Activated CD8-positive, alpha-beta memory T cell treated with anti-CD3 and anti-CD28 coated beads, Interleukin-2, amount 50 U/mL, for 48 hours (primary cell): Measurements from ENCODE around the gene CRY2.

Experiments used
- DNase-seq: peaks from one replicate; pipeline ENCODE4 v3.0.0-alpha.2; 2020

Gene CRY2

DNA sequence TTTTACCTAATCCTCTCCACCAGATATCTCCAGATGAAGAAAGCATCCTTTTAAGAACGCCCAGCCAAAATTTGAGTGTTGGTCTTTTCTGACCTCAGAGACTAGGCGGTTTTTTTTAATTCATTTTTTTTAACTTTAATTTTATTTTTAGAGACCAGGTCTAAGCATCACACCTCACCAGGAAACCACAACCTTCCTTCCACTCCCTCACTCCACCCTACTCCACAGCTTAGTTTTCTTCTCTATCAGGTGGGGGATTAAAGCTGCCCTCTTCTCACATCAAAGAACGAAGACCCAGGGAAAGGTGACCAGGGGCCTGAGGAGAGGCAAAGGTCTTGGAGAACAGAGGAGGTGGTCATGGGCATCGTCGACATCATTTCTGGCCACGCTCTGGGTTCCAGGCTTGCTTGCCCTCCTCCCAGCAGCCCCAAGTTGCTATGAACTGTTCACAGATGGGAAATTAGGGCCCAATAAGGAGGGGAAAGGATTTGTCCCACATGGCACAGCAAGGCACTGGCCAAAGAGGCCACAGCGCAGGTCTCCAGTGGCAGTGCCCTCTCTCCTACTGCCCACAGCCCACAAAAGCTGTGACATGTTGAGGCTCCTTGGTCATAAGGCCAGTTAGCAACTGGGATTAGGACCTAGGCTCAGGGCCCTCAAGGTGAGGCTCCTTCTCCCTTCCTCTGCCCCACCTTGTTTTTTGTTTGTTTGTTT lies 71.8 kb downstream of the CRY2 start:
- no peak for DNase-seq

DNA sequence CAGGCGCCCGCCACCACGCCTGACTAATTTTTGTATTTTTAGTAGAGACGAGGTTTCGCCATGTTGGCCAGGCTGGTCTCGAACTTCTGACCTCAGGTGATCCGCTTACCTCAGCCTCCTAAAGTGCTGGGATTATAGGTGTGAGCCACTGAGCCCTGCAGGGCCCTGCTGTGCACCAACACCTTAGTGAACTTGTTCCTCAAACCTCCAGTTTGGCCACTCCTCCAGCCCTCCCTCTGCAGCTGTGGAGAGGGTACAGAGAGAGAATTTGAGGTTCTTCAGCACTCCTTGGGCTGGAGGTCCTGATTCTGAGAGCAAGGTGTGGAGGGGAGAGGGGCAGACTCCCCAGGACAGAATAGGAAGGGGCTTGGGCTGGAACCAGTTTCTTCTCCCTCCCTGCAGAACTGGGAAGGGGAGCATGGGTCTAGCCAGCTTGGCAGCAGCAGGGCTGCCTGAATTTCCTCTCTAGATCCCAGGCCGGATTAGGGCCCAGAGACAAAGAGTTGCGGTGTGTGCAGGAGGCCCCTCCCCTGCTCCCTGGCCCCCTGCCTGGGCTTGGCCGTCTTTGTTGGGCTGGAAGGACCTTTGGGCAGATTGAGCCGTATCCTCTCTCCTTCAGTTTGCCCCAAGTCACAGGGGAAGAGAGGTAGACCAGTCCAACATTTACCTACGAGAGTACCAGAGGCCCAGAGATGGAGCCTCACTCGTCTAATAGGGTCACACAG lies 72.7 kb downstream of the CRY2 start:
- no peak for DNase-seq

DNA sequence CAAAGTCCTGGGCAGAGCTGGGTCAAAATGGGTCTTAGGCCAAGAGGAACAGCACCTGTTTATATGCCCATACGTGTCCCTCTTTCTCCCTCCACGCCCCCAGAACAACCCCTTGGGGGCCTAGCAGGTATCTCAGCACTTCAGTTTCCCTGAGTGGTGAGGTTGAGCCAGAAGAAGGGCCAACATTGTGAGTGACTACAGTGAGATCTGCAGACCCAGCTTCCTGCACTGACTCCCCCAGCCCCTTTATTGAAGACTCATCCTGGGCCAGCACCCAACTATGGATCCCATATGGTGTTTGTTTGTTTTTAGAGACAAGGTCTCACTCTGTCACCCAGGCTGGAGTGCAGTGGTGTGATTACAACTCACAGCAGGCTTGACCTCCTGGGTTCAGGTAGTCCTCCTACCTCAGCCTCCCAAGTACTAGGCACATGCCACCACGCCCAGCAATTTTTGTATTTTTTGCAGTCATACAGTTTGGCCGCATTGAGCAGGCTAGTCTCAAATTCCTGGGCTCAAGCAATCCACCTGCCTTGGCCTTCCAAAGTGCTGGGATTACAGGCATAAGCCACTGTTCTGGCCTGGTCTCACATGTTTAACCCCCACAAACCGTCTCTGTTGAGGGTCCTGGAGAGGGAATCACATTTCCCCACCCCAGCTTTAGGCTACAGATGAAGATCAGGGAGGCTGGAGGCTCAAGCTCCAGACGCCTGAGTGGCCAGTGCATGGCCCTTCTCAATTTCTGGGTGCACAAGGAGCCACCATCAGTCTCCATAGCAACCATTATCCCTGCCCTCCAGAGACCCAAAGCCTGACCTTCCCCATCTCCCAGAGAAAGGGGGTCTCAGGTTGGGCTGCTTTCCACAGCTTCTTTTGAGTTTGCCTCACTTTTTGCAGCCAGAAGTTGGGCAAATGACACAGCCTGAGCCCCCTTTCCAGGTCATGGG lies 73.5 kb downstream of the CRY2 start:
- DNase-seq, result no peak

DNA sequence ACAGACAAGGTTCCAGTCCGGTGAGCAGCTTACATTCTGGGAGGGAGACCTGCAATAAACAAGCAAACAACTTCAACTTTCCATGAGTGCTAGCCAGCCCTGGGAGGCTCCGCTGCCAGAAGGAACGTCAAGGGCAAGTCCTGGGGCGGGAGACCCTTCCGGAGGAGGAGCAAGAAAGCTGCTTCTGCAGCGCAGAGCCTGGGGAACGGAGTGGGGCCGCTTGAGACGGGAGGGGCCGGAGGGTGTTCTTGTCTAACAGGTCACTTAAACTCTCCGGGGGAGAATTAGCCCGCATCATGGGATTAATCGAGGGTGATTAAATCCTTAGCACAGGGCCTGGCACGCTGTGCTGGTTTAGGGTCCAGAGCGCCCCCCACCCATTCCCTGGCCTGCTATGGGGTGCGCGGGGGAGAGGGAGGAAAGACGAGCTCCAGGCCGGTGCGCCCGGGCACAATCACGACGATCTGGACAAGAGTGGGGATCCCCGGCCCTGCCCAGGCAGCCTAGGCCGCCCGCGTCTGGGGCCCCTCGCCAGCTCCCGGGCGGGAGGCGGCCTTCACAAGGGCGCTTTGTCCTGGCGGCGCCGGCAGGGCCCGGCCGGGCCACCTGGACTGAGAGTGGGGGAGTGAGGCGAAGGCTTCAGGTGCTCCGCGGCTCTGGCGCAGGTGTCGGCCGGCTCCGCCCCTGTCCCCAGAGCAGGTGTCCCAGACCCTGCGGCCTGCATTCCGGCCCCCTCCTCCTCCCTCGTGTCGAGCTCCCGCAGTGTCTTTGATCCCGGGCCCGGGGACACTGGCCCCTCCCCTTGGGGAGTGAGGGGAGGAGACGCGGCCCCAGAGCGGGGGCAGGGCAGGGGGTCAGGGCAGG lies 74.5 kb downstream of the CRY2 start:
- DNase-seq, result no peak

DNA sequence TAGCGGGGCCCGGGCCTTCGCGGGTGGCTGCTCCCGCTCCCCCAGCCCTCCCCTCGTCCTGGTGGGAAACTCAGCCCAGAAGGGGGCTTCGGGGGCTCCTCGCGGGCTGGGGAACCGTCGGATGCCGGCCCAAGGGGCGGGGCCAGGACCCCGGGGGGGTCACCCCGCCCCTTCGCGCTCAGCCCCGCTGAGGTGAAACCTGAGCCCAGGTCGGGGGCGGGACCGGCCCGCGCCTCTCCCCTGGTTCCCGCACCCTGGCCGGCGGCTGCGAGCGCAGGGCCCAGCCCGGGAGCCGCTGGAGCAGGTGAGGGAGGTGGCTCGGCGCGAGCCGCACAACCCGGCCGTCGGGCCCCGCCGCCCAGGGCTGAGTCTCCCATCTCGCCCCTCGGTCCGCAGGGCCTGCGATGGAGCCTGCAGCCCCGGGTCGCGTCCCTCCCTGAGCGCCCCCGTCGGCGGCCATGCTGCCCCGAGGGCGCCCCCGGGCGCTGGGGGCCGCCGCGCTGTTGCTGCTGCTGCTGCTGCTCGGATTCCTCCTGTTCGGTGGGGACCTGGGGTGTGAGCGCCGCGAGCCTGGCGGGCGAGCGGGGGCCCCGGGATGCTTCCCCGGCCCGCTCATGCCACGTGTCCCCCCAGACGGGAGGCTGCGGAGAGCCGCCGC lies 75.3 kb downstream of the CRY2 start, which contains the start of gene LARGE2:
TSS of gene LARGE2 (plus strand) at position 232 of the 658 bp plus-strand sequence. CDS start at position 459, 227 bp downstream.
- DNase-seq, result no peak

DNA sequence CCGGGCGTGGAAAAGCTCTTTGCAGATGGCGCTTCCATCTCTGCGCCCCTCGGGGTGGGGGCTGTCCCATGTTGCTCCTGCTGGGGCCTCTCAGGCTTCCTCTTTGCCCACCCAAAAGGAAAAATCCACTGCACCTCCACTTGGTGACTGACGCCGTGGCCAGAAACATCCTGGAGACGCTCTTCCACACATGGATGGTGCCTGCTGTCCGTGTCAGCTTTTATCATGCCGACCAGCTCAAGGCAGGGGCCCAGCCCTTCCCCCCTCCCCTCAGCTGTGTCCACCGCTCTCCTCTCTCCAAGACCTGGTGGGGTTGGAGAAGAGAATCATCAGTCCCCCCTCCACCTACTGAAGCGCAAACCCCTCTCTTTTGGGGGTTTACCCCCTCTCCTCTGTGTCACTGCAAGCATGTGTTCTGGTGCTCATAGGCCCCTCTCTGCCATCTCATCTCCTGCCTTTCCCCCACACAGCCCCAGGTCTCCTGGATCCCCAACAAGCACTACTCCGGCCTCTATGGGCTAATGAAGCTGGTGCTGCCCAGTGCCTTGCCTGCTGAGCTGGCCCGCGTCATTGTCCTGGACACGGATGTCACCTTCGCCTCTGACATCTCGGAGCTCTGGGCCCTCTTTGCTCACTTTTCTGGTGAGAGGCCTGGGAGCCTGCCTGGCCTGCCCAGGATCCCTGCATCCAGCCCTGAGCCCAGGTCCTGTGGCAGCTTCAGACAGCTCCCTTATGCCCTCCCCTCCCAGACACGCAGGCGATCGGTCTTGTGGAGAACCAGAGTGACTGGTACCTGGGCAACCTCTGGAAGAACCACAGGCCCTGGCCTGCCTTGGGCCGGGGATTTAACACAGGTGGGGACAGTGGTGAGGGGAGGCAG lies 77.0 kb downstream of the CRY2 start:
- DNase-seq, result peak; percentile 47

DNA sequence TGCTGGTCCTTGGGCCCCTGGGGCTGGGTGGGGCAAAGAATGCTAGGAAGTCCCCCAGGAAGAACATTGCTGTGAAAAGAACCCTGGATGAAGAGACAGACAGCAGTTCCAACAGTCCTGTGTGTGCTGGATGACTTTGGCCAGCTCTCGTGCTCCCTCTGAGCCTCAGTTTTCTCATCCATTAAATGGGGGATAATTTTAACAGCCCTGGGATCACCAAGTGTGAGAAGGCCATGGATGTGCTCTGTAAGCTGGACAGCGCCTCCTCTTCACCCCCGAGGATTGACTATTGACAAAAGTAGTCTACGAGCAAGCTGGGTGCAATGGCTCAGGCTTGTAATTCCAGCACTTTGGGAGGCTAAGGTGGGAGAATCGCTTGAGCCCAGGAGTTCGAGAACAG lies 77.7 kb downstream of the CRY2 start:
- peak; percentile 43 for DNase-seq

DNA sequence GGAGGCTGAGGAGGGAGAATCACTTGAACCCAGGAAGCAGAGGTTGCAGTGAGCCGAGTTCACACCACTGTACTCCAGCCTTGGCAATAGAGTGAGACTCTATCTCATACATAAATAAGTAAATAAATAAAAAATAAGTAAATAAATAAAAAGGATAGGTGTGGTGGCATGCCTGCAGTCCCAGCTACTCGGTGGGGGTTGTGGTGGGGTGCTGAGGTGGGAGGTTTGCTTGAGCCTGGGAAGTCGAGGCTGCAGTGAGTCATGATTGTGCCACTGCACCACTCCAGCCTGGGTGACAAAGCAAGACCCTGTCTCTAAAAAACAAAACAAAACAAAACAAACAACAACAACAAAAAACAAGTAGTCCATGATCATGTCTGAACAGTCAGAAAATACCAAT lies 78.3 kb downstream of the CRY2 start:
- no peak for DNase-seq

DNA sequence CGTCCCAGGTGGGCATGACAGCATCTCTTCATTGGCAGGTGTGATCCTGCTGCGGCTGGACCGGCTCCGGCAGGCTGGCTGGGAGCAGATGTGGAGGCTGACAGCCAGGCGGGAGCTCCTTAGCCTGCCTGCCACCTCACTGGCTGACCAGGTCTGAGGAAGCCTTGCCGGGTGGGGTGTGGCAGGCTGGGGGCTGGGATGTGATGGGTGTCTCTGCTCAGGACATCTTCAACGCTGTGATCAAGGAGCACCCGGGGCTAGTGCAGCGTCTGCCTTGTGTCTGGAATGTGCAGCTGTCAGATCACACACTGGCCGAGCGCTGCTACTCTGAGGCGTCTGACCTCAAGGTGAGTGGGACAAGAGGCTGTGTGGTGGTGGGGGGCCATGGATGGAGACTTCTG lies 78.7 kb downstream of the CRY2 start:
- peak; percentile 48 for DNase-seq

DNA sequence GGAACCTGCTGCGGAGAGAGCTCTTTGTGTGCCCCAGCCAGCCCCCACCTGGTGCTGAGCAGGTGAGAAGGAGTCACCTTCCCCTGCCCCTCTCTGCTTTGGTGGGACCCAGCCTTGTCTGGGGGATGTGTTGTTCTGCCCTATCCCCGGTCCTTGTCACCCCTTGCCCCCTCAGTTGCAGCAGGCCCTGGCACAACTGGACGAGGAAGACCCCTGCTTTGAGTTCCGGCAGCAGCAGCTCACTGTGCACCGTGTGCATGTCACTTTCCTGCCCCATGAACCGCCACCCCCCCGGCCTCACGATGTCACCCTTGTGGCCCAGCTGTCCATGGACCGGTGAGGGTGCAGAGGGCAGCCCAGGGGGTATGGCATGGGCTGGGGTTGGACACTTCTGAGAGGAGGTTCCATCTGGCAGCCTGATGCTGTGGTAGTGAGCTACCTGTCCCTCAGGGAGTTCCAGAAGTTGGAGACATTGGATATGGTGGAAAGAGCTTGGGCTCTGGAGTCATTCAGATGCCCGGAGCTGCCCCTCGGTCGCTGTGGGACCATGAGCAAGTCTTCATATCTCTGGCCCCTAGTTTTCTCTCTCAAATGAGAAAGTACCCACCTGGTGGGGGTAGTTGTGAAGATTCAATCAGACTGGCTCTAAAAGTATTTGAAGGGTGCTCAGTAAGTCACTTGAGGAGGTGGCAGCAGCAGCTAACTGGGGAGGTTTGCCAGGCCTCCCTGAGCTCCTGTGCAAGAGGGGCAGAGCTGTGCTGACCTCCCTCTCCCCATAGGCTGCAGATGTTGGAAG lies 79.5 kb downstream of the CRY2 start:
- peak; percentile 38 for DNase-seq

DNA sequence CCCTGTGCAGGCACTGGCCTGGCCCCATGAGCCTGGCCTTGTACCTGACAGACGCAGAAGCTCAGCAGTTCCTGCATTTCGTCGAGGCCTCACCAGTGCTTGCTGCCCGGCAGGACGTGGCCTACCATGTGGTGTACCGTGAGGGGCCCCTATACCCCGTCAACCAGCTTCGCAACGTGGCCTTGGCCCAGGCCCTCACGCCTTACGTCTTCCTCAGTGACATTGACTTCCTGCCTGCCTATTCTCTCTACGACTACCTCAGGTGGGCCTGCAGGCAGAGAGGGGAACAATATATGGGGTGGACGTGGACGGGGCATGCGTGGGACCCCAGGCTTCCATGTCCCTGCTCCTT lies 80.0 kb downstream of the CRY2 start:
- DNase-seq, result no peak

DNA sequence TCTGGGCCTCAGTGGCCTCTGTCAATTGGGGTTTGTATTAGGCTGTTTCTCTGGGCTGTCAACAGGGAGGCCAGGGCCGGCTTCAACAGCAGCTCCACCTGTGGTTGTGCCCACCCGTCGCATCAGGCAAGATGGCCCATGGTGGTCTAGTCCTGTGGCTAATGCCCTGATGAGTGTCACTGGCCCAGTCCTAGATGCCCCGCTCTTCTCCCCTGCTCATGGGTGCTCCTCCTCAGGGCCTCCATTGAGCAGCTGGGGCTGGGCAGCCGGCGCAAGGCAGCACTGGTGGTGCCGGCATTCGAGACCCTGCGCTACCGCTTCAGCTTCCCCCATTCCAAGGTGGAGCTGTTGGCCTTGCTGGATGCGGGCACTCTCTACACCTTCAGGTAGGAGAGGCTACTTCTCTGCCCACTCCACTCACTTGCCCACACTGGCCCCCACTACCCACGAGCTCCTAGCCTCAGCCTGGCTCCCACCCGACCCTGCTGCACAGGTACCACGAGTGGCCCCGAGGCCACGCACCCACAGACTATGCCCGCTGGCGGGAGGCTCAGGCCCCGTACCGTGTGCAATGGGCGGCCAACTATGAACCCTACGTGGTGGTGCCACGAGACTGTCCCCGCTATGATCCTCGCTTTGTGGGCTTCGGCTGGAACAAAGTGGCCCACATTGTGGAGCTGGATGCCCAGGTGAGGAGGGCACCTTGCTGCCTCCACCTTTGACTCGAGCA lies 80.6 kb downstream of the CRY2 start:
- no peak for DNase-seq

DNA sequence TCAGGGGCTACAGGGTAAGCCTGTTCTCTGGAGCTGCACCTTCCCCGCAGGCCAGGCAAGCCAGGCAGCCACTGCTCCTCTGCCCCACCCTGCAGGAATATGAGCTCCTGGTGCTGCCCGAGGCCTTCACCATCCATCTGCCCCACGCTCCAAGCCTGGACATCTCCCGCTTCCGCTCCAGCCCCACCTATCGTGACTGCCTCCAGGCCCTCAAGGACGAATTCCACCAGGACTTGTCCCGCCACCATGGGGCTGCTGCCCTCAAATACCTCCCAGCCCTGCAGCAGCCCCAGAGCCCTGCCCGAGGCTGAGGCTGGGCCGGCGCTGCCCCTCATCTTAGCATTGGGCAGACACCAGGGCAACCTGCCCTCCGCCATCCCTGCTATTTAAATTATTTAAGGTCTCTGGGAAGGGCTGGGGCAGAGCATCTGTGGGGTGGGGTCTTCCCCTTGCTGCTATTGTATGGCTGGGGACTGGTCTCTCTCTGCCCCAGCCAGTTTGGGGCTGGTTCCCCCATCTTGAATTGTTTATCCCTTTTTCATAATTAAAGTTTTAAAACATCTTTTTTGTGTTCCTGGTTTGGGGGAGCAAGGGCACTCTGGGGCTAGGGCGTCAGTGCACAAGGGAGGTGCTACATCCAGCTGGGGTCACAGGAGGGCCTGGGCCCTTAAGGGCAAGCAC lies 81.4 kb downstream of the CRY2 start:
- no peak for DNase-seq

DNA sequence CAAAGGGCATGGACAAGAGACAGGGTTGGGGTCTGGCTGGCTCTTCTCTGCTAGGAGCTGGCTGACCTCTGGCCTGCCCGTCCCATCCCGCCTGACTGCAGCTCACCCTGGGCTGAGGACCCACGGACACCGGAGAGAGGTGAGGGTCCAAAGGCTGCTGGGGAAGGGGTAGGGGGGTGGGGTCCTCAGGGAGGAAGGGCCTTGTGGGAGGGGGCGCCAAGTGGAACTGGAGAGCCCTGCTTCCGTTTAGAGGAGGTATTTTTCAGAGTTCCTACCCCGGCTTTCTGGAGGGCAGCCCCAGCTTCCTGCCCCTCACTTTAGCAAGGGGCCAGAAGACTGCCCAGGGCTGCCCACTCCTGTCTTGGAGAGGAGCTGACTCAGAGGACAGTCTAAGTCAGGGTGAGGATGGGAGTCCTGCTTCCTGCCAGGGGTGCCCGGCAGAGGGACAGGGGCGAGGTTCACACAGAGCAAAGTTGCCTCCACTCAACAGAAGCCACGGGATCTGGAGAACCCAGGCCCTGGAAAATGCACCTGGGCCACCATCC lies 82.3 kb downstream of the CRY2 start:
- DNase-seq, result no peak

DNA sequence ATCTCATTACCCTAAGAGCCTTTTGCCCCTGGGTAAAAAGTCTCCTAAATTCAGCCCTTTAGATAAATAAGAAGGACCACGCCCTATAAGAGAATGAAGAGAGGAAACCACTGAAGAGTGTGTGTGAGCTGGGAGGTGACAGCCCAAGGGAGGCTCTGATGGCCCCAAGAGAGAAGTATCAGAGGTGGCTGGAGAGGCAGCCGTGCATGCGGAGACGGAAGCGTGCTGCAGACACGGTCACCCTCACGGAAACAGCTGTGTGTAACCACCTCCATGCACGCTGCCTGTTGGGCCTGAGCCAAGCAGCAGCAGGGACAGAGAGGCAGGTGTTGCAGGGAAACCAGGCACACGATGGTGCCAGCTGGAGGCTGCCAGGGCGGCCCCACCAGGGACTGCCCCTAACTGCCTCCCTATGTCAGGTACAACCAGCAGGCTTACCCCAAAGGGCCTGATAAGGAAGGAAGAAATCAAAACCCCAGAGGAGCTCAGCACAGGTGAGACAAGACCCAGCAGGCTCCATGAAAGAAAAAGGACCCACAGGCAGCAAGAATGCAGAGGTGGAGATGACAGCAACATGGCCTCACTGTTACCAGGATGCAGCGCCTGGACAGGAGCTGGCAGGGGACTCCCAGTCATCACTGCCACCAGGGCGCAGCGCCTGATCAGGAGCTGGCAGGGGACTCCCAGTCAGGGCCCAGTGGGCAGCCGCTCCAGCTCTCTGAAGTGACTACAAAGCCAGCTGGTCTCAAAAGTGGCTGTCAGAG lies 82.9 kb downstream of the CRY2 start:
- DNase-seq, result peak; percentile 53

DNA sequence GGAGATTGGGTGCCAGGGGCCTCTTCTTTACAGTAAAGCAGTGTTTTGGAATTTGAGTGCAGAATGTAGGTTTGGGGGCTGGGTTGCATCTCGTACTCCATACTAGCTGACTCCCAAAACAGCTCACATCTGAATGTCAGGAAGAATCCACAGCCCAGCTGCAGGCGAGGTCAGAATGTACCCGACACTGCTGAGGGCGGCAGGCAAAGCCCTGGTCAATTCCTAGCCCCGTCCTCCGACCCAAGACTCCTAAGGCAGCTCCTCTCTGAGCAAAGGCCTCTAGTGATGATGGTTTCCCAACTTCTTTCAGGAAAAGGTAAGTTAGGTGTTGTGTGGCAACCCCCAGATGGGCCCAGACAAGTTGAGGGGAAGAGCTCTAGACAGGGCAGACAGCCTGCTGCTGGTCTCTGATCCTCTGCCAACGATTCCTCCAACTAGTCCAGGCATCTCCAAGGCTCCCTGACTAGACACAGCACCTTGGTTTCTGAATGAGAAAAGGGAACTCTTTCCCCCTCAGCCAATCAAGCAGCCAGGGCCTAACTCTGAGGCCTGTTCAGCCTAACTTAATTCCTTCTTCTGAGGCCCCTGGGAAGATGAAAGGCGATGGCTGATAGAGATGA lies 83.8 kb downstream of the CRY2 start:
- no peak for DNase-seq

DNA sequence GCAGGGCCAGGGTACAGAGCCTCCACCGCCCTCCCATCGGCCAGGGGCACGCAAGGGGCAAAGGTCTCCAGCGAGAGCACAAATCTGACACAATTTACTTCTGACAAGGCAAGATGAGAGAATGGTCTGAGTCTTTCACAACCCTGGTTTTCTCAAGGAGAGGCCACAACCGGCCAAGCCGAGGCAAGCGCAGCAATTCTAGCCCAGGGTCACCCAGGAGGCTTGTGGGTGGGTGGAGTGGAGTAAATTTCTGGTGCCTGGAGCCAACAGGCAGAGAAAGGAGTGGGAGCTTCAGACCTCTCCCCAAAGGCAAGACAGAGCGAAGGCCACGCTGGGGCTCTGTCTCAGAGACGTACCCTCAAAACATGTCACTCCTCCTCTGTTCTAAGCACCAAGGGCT lies 84.5 kb downstream of the CRY2 start:
- no peak for DNase-seq
